Neuronal stem cell (in vitro differentiated cells): ENCODE measurements around the gene CARD11.

ENCODE experiments used
- DNase-seq: peaks from one replicate; pipeline ENCODE4 v3.0.0-alpha.2; 2013; ENCODE audit warnings: low spot score
- H2AFZ ChIP-seq: one replicate; pipeline ENCODE4 v1.6.1; 2013; ENCODE audit warnings: mild to moderate bottlenecking, low read length, inconsistent platforms
- H2AK5ac ChIP-seq: 2 replicates; pipeline ENCODE4 v1.6.1; 2013; ENCODE audit warnings: low read depth, mild to moderate bottlenecking, inconsistent platforms, low read length, moderate library complexity, mixed read lengths
- H2BK120ac ChIP-seq: 2 replicates; pipeline ENCODE4 v1.6.1; 2013; ENCODE audit warnings: low read depth, mild to moderate bottlenecking, inconsistent platforms, low read length, moderate library complexity, mixed read lengths
- H2BK12ac ChIP-seq: one replicate; pipeline ENCODE4 v1.6.1; 2013; ENCODE audit warnings: low read length, inconsistent platforms
- H2BK15ac ChIP-seq: 2 replicates; pipeline ENCODE4 v1.6.1; 2013; ENCODE audit warnings: mild to moderate bottlenecking, low read length, inconsistent platforms, mixed read lengths
- H2BK5ac ChIP-seq: one replicate; pipeline ENCODE4 v1.6.1; 2013; ENCODE audit warnings: inconsistent platforms, mild to moderate bottlenecking, low read length, moderate library complexity
- H3K14ac ChIP-seq: one replicate; pipeline ENCODE4 v1.6.1; 2013; ENCODE audit warnings: low read length, inconsistent platforms
- H3K18ac ChIP-seq: 2 replicates; pipeline ENCODE4 v1.6.1; 2013; ENCODE audit warnings: low read length, inconsistent platforms
- H3K23ac ChIP-seq: 2 replicates; pipeline ENCODE4 v1.6.1; 2013; ENCODE audit warnings: low read depth, mild to moderate bottlenecking, mixed read lengths, low read length, inconsistent platforms; ENCODE audit not compliant: poor library complexity
- H3K27ac ChIP-seq: replicated peaks from 3 replicates; pipeline ENCODE4 v1.5.1; 2013; ENCODE audit warnings: low read length, inconsistent platforms
- H3K27me3 ChIP-seq, 3 experiments: 2 replicates each; pipeline ENCODE4 v1.6.1; 2013; ENCODE audit warnings: low read length in 3 of 3, mild to moderate bottlenecking in 2 of 3, inconsistent platforms in 1 of 3, low read depth in 1 of 3, mixed read lengths in 1 of 3, moderate library complexity in 1 of 3; ENCODE audit not compliant: control insufficient read depth in 3 of 3, insufficient read depth in 3 of 3
- H3K36me3 ChIP-seq, 2 donors: replicated peaks in 1 of 2; 2 replicates each; pipeline ENCODE4 v1.6.1; 2013; ENCODE audit warnings: low read length in 2 of 2; ENCODE audit not compliant: control insufficient read depth in 2 of 2, insufficient read depth in 2 of 2
- H3K4ac ChIP-seq: 2 replicates; pipeline ENCODE4 v1.6.1; 2013; ENCODE audit warnings: inconsistent platforms, mild to moderate bottlenecking, low read length, moderate library complexity
- H3K4me1 ChIP-seq, 2 donors: 1 replicate in 1 of 2; 2 replicates in 1 of 2; pipeline ENCODE4 v1.6.1; 2013; ENCODE audit warnings: low read length in 2 of 2, low read depth in 1 of 2; ENCODE audit not compliant: control insufficient read depth in 2 of 2, insufficient read depth in 1 of 2
- H3K4me2 ChIP-seq: one replicate; pipeline ENCODE4 v1.6.1; 2013; ENCODE audit warnings: mild to moderate bottlenecking, low read length, inconsistent platforms; ENCODE audit not compliant: insufficient read depth, poor library complexity, severe bottlenecking
- H3K4me3 ChIP-seq, 2 donors: 2 replicates each; pipeline ENCODE4 v1.5.1; 2013; ENCODE audit warnings: low read length in 2 of 2, mild to moderate bottlenecking in 2 of 2, inconsistent platforms in 1 of 2, moderate library complexity in 1 of 2
- H3K79me1 ChIP-seq: one replicate; pipeline ENCODE4 v1.6.1; 2013; ENCODE audit warnings: low read depth, mild to moderate bottlenecking, inconsistent platforms, low read length, moderate library complexity
- H3K9ac ChIP-seq: one replicate; pipeline ENCODE4 v1.6.1; 2013; ENCODE audit warnings: mild to moderate bottlenecking, low read depth, low read length, inconsistent platforms; ENCODE audit not compliant: poor library complexity
- H3K9me3 ChIP-seq, 2 donors: replicated peaks in 1 of 2; 2 replicates each; pipeline versions ENCODE3 to v1.6.1; 2013; ENCODE audit warnings: low read length in 2 of 2, mild to moderate bottlenecking in 2 of 2, inconsistent platforms in 1 of 2, low read depth in 1 of 2, mixed read lengths in 1 of 2, moderate library complexity in 1 of 2; ENCODE audit not compliant: control insufficient read depth in 2 of 2, insufficient read depth in 1 of 2
- H4K8ac ChIP-seq: one replicate; pipeline ENCODE4 v1.6.1; 2013; ENCODE audit warnings: low read depth, mild to moderate bottlenecking, inconsistent platforms, low read length, moderate library complexity
- H4K91ac ChIP-seq: one replicate; pipeline ENCODE4 v1.6.1; 2013; ENCODE audit warnings: low read length, low read depth, mild to moderate bottlenecking, inconsistent platforms; ENCODE audit not compliant: poor library complexity
- WGBS, 2 donors: extraction: QIAGEN DNeasy Blood & Tissue Kit; methylation state at CpG; one replicate each; pipeline ENCODE4 v1.1.7; 2013; ENCODE audit warnings: missing lambda C conversion rate in 2 of 2, mixed read lengths in 1 of 2; ENCODE audit not compliant: insufficient read length in 2 of 2, insufficient replicate concordance in 1 of 2; ENCODE audit errors: extremely low coverage in 2 of 2; 5-methylcytosine and 5-hydroxymethylcytosine counted together

The CARD11 gene

GRCh38 chr7:2948749-2949148 lies 94.9 kb downstream of the CARD11 start:
- Histone ChIP-seq H3K9ac (no peak overlapping the region), H4K8ac (no peak overlapping the region), H4K91ac (no peak overlapping the region), H3K79me1 (no peaks in the 10 kb centered on the region), H3K4me1 (peaks cover 0 to 3% of the 10 kb centered on the region in 2 donors), H3K36me3 (no peaks in the 10 kb centered on the region), H3K4ac (no peak overlapping the region), H2BK15ac (no peak overlapping the region), H3K14ac (no peak overlapping the region), H2BK5ac (no peak overlapping the region), H2BK12ac (no peak overlapping the region), H3K27ac (no peak overlapping the region), H3K18ac (no peak overlapping the region), H3K4me3 (no peak overlapping the region), H2AK5ac (no peak overlapping the region), H3K23ac (no peak overlapping the region), H2BK120ac (no peak overlapping the region), H3K4me2 (no peak overlapping the region), H3K9me3 (peaks cover 3 to 9% of the 10 kb centered on the region in 2 donors), H2AFZ (no peak overlapping the region), H3K27me3 (peaks cover 0 to 7% (median 0%) of the 10 kb centered on the region in 3 experiments)
- DNase-seq = no peak
- WGBS, 2 donors = no CpG with 5 or more reads among the region's 2 CpGs

DNA sequence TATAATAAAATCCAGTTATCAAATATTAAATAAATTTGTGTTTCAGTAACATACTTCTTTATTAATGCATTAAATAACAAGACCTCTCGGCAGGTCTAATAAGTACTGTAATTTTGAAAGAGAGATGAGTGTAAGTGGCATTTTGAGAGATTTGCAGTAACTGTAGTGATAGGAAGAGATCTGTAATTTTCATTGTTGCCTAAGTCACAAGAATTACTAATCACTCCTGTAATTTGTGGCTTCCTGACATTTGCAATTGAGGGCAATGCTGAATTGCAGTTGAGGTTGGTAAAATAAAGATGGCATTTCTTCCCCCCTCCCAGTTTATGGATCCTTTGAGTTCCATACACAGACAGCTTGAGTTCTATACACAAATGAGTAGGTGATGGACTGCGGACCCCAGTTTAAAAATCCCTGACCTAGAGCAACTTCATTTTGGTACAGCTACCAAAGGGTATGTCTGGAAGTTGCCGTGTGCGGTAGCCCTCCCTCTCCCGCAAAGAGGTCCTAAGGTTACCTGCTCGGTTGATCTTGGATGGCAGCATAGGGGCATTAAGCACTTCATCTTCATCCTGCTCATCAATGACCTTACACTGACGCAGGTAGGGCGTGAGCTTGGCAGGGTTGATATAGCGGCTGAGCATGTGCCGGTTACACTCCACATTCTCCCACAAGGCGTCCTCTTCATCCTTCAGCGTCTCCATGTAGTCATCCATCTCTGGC lies 96.4 kb downstream of the CARD11 start:
- no peak overlapping the region for H2BK15ac ChIP-seq
- no peak overlapping the region for H2AK5ac ChIP-seq
- peaks cover 3 to 9% of the 10 kb centered on the region in 2 donors for H3K9me3 ChIP-seq
- H2BK5ac ChIP-seq = no peak overlapping the region
- no peak overlapping the region for H3K4me2 ChIP-seq
- no peak overlapping the region for H3K9ac ChIP-seq
- no peak overlapping the region for H2BK12ac ChIP-seq
- no CpG with 5 or more reads among the region's 12 CpGs for WGBS, 2 donors
- no peak overlapping the region for H3K27ac ChIP-seq
- H3K27me3 ChIP-seq = peaks cover 0 to 7% (median 0%) of the 10 kb centered on the region in 3 experiments
- H2BK120ac ChIP-seq = no peak overlapping the region
- H3K4me3 ChIP-seq = no peak overlapping the region
- no peak overlapping the region for H3K18ac ChIP-seq
- H3K4me1 ChIP-seq = peaks cover 0 to 3% of the 10 kb centered on the region in 2 donors
- no peaks in the 10 kb centered on the region for H3K79me1 ChIP-seq
- no peak for DNase-seq
- no peak overlapping the region for H3K23ac ChIP-seq
- no peak overlapping the region for H2AFZ ChIP-seq
- no peak overlapping the region for H4K8ac ChIP-seq
- no peak overlapping the region for H3K4ac ChIP-seq
- H3K14ac ChIP-seq = no peak overlapping the region
- no peak overlapping the region for H4K91ac ChIP-seq
- H3K36me3 ChIP-seq = no peaks in the 10 kb centered on the region

- H2BK15ac ChIP-seq = no peak overlapping the region
- no peak for DNase-seq
Measured at GRCh38 chr7:2945171-2945570, 98.5 kb downstream of the CARD11 start.

GRCh38 chr7:2944739-2945138 lies 98.9 kb downstream of the CARD11 start:
- no peak overlapping the region for H3K4me2 ChIP-seq
- no peak overlapping the region for H2BK5ac ChIP-seq
- peaks cover 0 to 7% (median 0%) of the 10 kb centered on the region in 3 experiments for H3K27me3 ChIP-seq
- no peak overlapping the region for H3K23ac ChIP-seq
- WGBS, 2 donors = no CpG with 5 or more reads among the region's 5 CpGs
- no peaks in the 10 kb centered on the region for H3K36me3 ChIP-seq
- H3K4me3 ChIP-seq = no peak overlapping the region
- H4K91ac ChIP-seq = no peak overlapping the region
- H2AFZ ChIP-seq = no peak overlapping the region
- H3K4me1 ChIP-seq = peaks cover 0 to 3% of the 10 kb centered on the region in 2 donors
- no peak overlapping the region for H2BK15ac ChIP-seq
- H3K79me1 ChIP-seq = no peaks in the 10 kb centered on the region
- DNase-seq = no peak
- H3K14ac ChIP-seq = no peak overlapping the region
- H3K27ac ChIP-seq = no peak overlapping the region
- no peak overlapping the region for H3K18ac ChIP-seq
- no peak overlapping the region for H2BK12ac ChIP-seq
- no peak overlapping the region for H3K9ac ChIP-seq
- H3K4ac ChIP-seq = no peak overlapping the region
- H4K8ac ChIP-seq = no peak overlapping the region
- no peak overlapping the region for H2AK5ac ChIP-seq
- H3K9me3 ChIP-seq = peaks cover 3% of the 10 kb centered on the region in 2 donors
- H2BK120ac ChIP-seq = no peak overlapping the region

More at GRCh38 chr7:2945171-2945570, 98.5 kb downstream of the CARD11 start:
- 100% methylated on average over 1 of the region's 4 CpGs; no CpG with 5 or more reads in 1 of the 2 donors for WGBS, 2 donors
- no peaks in the 10 kb centered on the region for H3K36me3 ChIP-seq
- H3K18ac ChIP-seq = no peak overlapping the region
- H2AK5ac ChIP-seq = no peak overlapping the region
- H2AFZ ChIP-seq = no peak overlapping the region
- H3K27ac ChIP-seq = no peak overlapping the region
- no peak overlapping the region for H4K91ac ChIP-seq
- H3K14ac ChIP-seq = no peak overlapping the region
- H3K4me2 ChIP-seq = no peak overlapping the region
- no peak overlapping the region for H2BK12ac ChIP-seq
- no peak overlapping the region for H3K4ac ChIP-seq
- H3K4me1 ChIP-seq = peaks cover 0 to 3% of the 10 kb centered on the region in 2 donors
- H3K79me1 ChIP-seq = no peaks in the 10 kb centered on the region
- H3K23ac ChIP-seq = no peak overlapping the region
- peaks cover 3 to 5% of the 10 kb centered on the region in 2 donors for H3K9me3 ChIP-seq
- peaks cover 0 to 7% (median 0%) of the 10 kb centered on the region in 3 experiments for H3K27me3 ChIP-seq
- no peak overlapping the region for H2BK120ac ChIP-seq
- no peak overlapping the region for H3K4me3 ChIP-seq
- H4K8ac ChIP-seq = no peak overlapping the region
- no peak overlapping the region for H2BK5ac ChIP-seq
- no peak overlapping the region for H3K9ac ChIP-seq
